SK-N-SH treated with all-trans-retinoic acid at 6 μM for 48 hours (cell line): Measurements from ENCODE around the gene C6orf15.
A peak's percentile ranks its signal among the peaks of the same experiment; 100 is the strongest.

ENCODE experiments used
- ATAC-seq: fragments of 200-7000 bp; cut with Tn5 transposase; 3 replicates; pipeline ENCODE4 v1.9.1; 2020; ENCODE audit warnings: mild to moderate bottlenecking, moderate library complexity
- ARNTL ChIP-seq: fragments of 450-650 bp; formaldehyde crosslinking; IDR thresholded peaks from 2 replicates; pipeline ENCODE4 v1.5.0; 2020; ENCODE audit warnings: low read depth, mild to moderate bottlenecking, moderate library complexity, borderline replicate concordance
- CSDC2 ChIP-seq: fragments of 250-450 bp; sonication (Bioruptor Pico); IDR thresholded peaks from 2 replicates; pipeline ENCODE4 v1.5.0; 2020; ENCODE audit warnings: mild to moderate bottlenecking, moderate library complexity
- ESRRG ChIP-seq: fragments of 250-450 bp; sonication (Bioruptor Pico); IDR thresholded peaks from 2 replicates; pipeline ENCODE4 v1.6.1; 2021; ENCODE audit warnings: mild to moderate bottlenecking
- GLIS3 ChIP-seq: fragments of 250-450 bp; sonication (Bioruptor Pico); IDR thresholded peaks from 2 replicates; pipeline ENCODE4 v1.5.0; 2020; ENCODE audit warnings: mild to moderate bottlenecking, moderate library complexity
- ISL1 ChIP-seq: fragments of 250-450 bp; sonication (Bioruptor Pico); IDR thresholded peaks from 2 replicates; pipeline ENCODE4 v2.1.2; 2022; ENCODE audit warnings: mild to moderate bottlenecking, moderate library complexity
- OSR1 ChIP-seq: fragments of 250-450 bp; sonication (Bioruptor Pico); IDR thresholded peaks from 2 replicates; pipeline ENCODE4 v1.8.0; 2022; ENCODE audit warnings: moderate library complexity, mild to moderate bottlenecking, inconsistent platforms
- PPARA ChIP-seq: fragments of 250-450 bp; sonication (Bioruptor Pico); IDR thresholded peaks from 2 replicates; pipeline ENCODE4 v1.5.0; 2020; ENCODE audit warnings: mild to moderate bottlenecking, borderline replicate concordance
- RARB ChIP-seq: fragments of 250-450 bp; sonication (Bioruptor Pico); IDR thresholded peaks from 2 replicates; pipeline ENCODE4 v1.8.0; 2021; ENCODE audit warnings: mild to moderate bottlenecking, moderate library complexity
- SNAI2 ChIP-seq: fragments of 250-450 bp; sonication (Bioruptor Pico); IDR thresholded peaks from 2 replicates; pipeline ENCODE4 v1.5.0; 2020; ENCODE audit warnings: mild to moderate bottlenecking, moderate library complexity
- TCF4 ChIP-seq: fragments of 250-450 bp; sonication (Bioruptor Pico); IDR thresholded peaks from 2 replicates; pipeline ENCODE4 v1.8.0; 2021; ENCODE audit warnings: mild to moderate bottlenecking, moderate library complexity, borderline replicate concordance
- TOX ChIP-seq: fragments of 250-450 bp; sonication (Bioruptor Pico); IDR thresholded peaks from 2 replicates; pipeline ENCODE4 v1.8.0; 2021; ENCODE audit warnings: mild to moderate bottlenecking, moderate library complexity, borderline replicate concordance
- ZC3H10 ChIP-seq: fragments of 250-450 bp; sonication (Bioruptor Pico); IDR thresholded peaks from 2 replicates; pipeline ENCODE4 v1.5.1; 2021; ENCODE audit warnings: mild to moderate bottlenecking, moderate library complexity
- ZFP3 ChIP-seq: fragments of 250-450 bp; sonication (Bioruptor Pico); IDR thresholded peaks from 2 replicates; pipeline ENCODE4 v1.5.0; 2020; ENCODE audit warnings: mild to moderate bottlenecking, moderate library complexity
- ZFP30 ChIP-seq: fragments of 450-650 bp; formaldehyde crosslinking; IDR thresholded peaks from 2 replicates; pipeline ENCODE4 v1.5.0; 2022; ENCODE audit warnings: mild to moderate bottlenecking, moderate library complexity
- ZNF565 ChIP-seq: fragments of 450-650 bp; formaldehyde crosslinking; conservative IDR thresholded peaks from 2 replicates; pipeline ENCODE4 v1.5.0; 2020; ENCODE audit warnings: low read depth, mild to moderate bottlenecking, moderate library complexity
- ZNF70 ChIP-seq: fragments of 450-650 bp; formaldehyde crosslinking; IDR thresholded peaks from 2 replicates; pipeline ENCODE4 v1.5.0; 2020; ENCODE audit warnings: mild to moderate bottlenecking, moderate library complexity
- ZNF8 ChIP-seq: fragments of 450-650 bp; formaldehyde crosslinking; IDR thresholded peaks from 2 replicates; pipeline ENCODE4 v1.5.0; 2020; ENCODE audit warnings: mild to moderate bottlenecking, moderate library complexity
- TF ChIP-seq, protein P1 (sequence below): fragments of 250-450 bp; sonication (Bioruptor Pico); IDR thresholded peaks from 2 replicates; pipeline ENCODE4 v1.5.1; 2021; ENCODE audit warnings: mild to moderate bottlenecking, moderate library complexity
- TF ChIP-seq, protein P2 (sequence below): fragments of 250-450 bp; sonication (Bioruptor Pico); IDR thresholded peaks from 2 replicates; pipeline ENCODE4 v1.5.0; 2020; ENCODE audit warnings: mild to moderate bottlenecking, moderate library complexity
- TF ChIP-seq, protein P3 (sequence below): fragments of 250-450 bp; sonication (Bioruptor Pico); IDR thresholded peaks from 2 replicates; pipeline ENCODE4 v1.8.0; 2020; ENCODE audit warnings: mild to moderate bottlenecking, moderate library complexity, borderline replicate concordance

C6orf15 gene

DNA sequence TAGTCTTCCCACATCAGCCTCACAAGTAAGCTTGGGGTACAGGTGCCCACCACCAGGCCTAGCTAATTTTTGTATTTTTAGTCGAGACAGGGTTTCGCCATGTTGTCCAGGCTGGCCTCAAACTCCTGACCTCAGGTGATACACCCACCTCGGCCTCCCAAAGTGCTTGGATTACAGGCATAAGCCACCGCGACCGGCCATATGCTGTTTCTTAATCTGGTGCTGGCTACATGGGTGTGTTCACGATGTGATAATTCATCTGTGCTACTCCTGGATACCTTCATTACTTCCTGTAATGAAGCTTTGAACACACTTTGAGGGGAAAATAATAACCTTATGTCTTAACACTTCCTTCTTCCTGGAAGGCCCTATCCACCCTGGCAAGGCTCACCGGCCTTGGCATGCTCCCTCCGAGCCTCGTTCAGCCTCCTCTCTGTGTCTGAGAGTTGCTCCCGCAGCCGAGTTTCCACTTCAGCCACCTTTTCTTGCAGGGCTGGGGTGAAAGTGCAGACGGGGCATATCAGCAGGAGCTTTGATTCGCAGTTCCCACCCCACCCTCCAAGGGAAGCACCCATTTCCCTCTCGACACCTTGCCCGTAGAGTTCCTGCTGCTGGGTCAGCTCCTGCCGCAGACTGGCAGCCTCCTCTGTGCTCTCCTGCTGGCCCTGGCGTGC is 32.1 kb upstream of the C6orf15 start:
- no peak for ATAC-seq
- TF ChIP-seq ARNTL (CRISPR knock-in tag) (no peak), ZC3H10 (CRISPR knock-in tag) (no peak), TOX (CRISPR knock-in tag) (no peak), ISL1 (CRISPR knock-in tag) (no peak), TCF4 (no peak), ZFP30 (CRISPR knock-in tag) (no peak), ZFP3 (CRISPR knock-in tag) (no peak), ZNF8 (no peak), PPARA (CRISPR knock-in tag) (no peak), SNAI2 (CRISPR knock-in tag) (no peak), ZNF70 (CRISPR knock-in tag) (no peak), OSR1 (CRISPR knock-in tag) (no peak), CSDC2 (no peak), ESRRG (CRISPR knock-in tag) (no peak)
- TF ChIP-seq, protein P1, sequence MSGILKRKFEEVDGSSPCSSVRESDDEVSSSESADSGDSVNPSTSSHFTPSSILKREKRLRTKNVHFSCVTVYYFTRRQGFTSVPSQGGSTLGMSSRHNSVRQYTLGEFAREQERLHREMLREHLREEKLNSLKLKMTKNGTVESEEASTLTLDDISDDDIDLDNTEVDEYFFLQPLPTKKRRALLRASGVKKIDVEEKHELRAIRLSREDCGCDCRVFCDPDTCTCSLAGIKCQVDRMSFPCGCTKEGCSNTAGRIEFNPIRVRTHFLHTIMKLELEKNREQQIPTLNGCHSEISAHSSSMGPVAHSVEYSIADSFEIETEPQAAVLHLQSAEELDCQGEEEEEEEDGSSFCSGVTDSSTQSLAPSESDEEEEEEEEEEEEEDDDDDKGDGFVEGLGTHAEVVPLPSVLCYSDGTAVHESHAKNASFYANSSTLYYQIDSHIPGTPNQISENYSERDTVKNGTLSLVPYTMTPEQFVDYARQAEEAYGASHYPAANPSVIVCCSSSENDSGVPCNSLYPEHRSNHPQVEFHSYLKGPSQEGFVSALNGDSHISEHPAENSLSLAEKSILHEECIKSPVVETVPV (CRISPR knock-in tag), result no peak
- TF ChIP-seq, all 23 proteins: peak for 0

DNA sequence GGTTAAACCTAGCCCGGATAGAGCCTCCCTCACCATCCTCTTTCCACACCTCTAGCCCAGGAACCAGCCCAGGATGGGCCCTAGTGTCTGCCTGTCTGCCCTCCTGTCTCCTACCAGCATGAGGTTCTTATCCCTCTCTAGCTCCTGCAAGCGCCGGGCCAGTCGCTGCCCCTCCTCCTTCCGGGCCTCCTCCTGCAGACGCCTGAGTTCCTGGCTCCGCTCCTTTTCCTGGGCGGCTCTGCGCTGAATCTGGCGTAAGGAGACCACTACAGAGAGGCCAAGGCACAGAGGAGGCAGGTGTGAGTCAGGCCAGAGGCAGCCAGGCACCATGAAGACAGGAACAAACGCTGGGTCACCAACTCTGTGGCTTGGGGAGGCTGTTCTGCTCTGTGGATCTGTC is 30.8 kb upstream of the C6orf15 start:
- no peak for TF ChIP-seq RARB (CRISPR knock-in tag)
- TF ChIP-seq CSDC2, result no peak
- TF ChIP-seq, protein P2, sequence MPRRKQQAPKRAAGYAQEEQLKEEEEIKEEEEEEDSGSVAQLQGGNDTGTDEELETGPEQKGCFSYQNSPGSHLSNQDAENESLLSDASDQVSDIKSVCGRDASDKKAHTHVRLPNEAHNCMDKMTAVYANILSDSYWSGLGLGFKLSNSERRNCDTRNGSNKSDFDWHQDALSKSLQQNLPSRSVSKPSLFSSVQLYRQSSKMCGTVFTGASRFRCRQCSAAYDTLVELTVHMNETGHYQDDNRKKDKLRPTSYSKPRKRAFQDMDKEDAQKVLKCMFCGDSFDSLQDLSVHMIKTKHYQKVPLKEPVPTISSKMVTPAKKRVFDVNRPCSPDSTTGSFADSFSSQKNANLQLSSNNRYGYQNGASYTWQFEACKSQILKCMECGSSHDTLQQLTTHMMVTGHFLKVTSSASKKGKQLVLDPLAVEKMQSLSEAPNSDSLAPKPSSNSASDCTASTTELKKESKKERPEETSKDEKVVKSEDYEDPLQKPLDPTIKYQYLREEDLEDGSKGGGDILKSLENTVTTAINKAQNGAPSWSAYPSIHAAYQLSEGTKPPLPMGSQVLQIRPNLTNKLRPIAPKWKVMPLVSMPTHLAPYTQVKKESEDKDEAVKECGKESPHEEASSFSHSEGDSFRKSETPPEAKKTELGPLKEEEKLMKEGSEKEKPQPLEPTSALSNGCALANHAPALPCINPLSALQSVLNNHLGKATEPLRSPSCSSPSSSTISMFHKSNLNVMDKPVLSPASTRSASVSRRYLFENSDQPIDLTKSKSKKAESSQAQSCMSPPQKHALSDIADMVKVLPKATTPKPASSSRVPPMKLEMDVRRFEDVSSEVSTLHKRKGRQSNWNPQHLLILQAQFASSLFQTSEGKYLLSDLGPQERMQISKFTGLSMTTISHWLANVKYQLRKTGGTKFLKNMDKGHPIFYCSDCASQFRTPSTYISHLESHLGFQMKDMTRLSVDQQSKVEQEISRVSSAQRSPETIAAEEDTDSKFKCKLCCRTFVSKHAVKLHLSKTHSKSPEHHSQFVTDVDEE (CRISPR knock-in tag), result no peak
- peak; percentile 80 for ATAC-seq

DNA sequence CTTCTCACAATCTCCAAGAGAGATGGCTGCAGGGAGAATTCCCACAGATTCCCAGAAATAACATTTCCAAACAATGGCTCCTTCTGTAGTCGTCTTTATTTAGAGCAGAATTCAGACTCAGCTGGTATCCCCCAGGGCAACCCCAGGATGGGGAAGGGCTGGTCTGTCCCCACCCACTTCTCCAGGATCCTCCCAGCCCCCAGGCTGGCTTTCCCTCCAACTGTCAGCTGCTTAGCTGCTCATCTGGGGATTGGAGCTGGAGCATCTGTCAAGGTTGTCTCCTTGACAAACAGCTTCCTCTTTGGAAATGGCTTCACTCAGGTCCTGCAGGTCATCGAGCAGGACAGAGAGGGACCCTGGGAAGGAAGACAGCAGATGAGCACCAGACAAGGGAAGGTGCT is 30.0 kb upstream of the C6orf15 start:
- no peak for ATAC-seq
- TF ChIP-seq, protein P2 (CRISPR knock-in tag), result no peak
- TF ChIP-seq ARNTL (CRISPR knock-in tag), result no peak
- TF ChIP-seq PPARA (CRISPR knock-in tag), result no peak
- no peak for TF ChIP-seq ZFP30 (CRISPR knock-in tag)
- no peak for TF ChIP-seq ZC3H10 (CRISPR knock-in tag)
- TF ChIP-seq RARB (CRISPR knock-in tag), result no peak
- TF ChIP-seq, protein P3, sequence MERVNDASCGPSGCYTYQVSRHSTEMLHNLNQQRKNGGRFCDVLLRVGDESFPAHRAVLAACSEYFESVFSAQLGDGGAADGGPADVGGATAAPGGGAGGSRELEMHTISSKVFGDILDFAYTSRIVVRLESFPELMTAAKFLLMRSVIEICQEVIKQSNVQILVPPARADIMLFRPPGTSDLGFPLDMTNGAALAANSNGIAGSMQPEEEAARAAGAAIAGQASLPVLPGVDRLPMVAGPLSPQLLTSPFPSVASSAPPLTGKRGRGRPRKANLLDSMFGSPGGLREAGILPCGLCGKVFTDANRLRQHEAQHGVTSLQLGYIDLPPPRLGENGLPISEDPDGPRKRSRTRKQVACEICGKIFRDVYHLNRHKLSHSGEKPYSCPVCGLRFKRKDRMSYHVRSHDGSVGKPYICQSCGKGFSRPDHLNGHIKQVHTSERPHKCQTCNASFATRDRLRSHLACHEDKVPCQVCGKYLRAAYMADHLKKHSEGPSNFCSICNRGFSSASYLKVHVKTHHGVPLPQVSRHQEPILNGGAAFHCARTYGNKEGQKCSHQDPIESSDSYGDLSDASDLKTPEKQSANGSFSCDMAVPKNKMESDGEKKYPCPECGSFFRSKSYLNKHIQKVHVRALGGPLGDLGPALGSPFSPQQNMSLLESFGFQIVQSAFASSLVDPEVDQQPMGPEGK, result no peak
- no peak for TF ChIP-seq TCF4
- no peak for TF ChIP-seq ZNF565
- TF ChIP-seq GLIS3 (CRISPR knock-in tag), result no peak
- TF ChIP-seq ISL1 (CRISPR knock-in tag), result no peak
- TF ChIP-seq ZNF8, result no peak
- no peak for TF ChIP-seq ZNF70 (CRISPR knock-in tag)
- TF ChIP-seq OSR1 (CRISPR knock-in tag), result no peak
- no peak for TF ChIP-seq TOX (CRISPR knock-in tag)
- TF ChIP-seq, all 23 proteins: peak for 0
